ENCODE results near the gene SESN1. TPM values are rescaled to one million over a fixed set of nuclear protein-coding genes. Genes with fewer than 3 reads are reported as not detected.

Gene SESN1
- total RNA-seq, 2 experiments from 2014 or later = 22.1 to 23.3 TPM

- Mint-ChIP-seq H3K27ac (no peak overlapping the region), H3K27me3 (no peaks in the 10 kb centered on the region), H3K9me3 (no peaks in the 10 kb centered on the region), H3K4me1 (ENCODE audit: low read depth) (no peaks in the 10 kb centered on the region), H3K4me3 (no peak overlapping the region), H3K36me3 (ENCODE audit: low read depth) (peaks cover 21% of the 10 kb centered on the region)
- TF ChIP-seq CTCF (IDR thresholded peaks at IDR 0.05) = no peak
- ChIA-PET POLR2A (no interaction called here), CTCF (no interaction called here)
- DNase-seq (no peak), ATAC-seq (no peak)
- intact Hi-C loops (cut with micrococcal nuclease) = no loop called here
Measured at GRCh38 chr6:108996208-108996607, 98.4 kb downstream of the SESN1 start.

DNA sequence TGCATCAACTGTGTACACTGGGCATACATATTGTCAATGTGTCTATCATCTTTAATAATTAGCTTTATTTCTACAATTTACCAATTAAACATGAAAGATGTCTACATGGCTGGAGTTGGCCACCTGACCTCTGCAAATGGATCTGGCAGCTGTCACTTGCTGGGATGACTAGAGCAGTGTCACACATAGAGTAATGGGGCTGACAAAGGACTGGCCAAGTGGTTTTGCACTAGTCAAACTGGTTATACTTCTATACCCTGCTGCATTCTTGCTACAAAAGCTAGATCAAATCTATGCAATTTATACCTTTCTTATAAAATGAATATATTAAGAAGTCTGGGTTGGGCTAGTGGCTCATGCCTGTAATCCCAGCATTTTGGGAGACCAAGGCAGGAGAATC, 99.3 kb downstream of the SESN1 start:
- Mint-ChIP-seq H3K4me1 (ENCODE audit: low read depth) (no peaks in the 10 kb centered on the region), H3K4me3 (no peak overlapping the region), H3K27ac (no peak overlapping the region), H3K36me3 (ENCODE audit: low read depth) (peaks cover 27% of the 10 kb centered on the region), H3K9me3 (no peaks in the 10 kb centered on the region), H3K27me3 (no peaks in the 10 kb centered on the region)
- no peak for TF ChIP-seq CTCF (IDR thresholded peaks at IDR 0.05)
- CTCF ChIA-PET = interaction anchor here (1.3 kb wide), 1 partner anchor 15 kb away, joined by 3 read pairs; no protein-coding TSS in a partner anchor
- intact Hi-C loops (cut with micrococcal nuclease) = no loop called here
- ATAC-seq (no peak), DNase-seq (no peak)
- POLR2A ChIA-PET = interaction anchor here (1.1 kb wide), 1 partner anchor 13 kb away, joined by 3 read pairs; no protein-coding TSS in a partner anchor

DNA sequence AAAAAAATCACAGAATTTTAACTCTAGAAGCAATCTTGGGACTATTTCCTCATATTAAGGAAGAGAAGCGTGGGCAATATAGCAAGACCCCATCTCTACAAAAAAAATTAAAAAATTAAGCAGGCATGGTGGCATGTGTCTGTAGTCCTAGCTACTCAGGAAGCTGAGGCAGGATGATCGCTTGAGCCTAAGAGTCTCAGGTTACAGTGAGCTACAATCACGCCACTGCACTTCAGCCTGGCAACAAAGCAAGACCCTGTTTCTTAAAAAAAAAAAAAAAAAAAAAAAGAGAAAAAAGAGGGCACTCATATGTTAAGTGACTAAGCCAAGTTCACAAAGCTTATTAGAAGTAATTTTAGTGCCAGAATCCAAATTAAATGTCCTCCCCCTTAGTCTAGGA, 100.8 kb downstream of the SESN1 start:
- H3K27me3 Mint-ChIP-seq = no peaks in the 10 kb centered on the region
- no peak overlapping the region for H3K27ac Mint-ChIP-seq
- intact Hi-C loops (cut with micrococcal nuclease) = no loop called here
- H3K36me3 Mint-ChIP-seq (ENCODE audit: low read depth) = peaks cover 27% of the 10 kb centered on the region
- DNase-seq = no peak
- H3K9me3 Mint-ChIP-seq = no peaks in the 10 kb centered on the region
- H3K4me1 Mint-ChIP-seq (ENCODE audit: low read depth) = no peaks in the 10 kb centered on the region
- ChIA-PET CTCF (no interaction called here), POLR2A (no interaction called here)
- ATAC-seq = no peak
- H3K4me3 Mint-ChIP-seq = no peak overlapping the region
- no peak for TF ChIP-seq CTCF (IDR thresholded peaks at IDR 0.05)

DNA sequence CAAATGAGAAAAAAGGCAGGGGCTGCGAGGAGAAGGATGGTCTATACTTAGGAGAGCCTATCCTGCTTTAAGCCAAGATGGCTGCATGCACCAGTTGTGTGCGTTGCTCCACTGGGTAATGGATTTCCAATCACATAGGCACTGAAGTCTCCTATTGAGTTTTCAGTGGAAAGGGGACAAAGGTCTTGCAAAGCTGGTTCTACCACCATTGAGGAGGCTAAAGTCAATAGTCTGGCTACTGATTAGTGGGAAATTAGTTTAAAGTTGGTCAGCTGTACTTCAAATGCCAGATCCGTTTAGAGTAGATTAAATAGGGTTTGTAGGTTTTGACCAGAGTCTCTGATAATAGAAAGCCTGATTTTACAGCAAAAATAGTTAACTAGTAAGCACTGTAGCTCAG, 104.9 kb downstream of the SESN1 start:
- intact Hi-C loops (cut with micrococcal nuclease) = no loop called here
- TF ChIP-seq CTCF (IDR thresholded peaks at IDR 0.05) = no peak
- H3K4me1 Mint-ChIP-seq (ENCODE audit: low read depth) = no peaks in the 10 kb centered on the region
- DNase-seq (no peak), ATAC-seq (no peak)
- POLR2A ChIA-PET = no interaction called here
- no peaks in the 10 kb centered on the region for H3K9me3 Mint-ChIP-seq
- CTCF ChIA-PET = no interaction called here
- H3K27me3 Mint-ChIP-seq = no peaks in the 10 kb centered on the region
- H3K27ac Mint-ChIP-seq = no peak overlapping the region
- no peak overlapping the region for H3K4me3 Mint-ChIP-seq
- H3K36me3 Mint-ChIP-seq (ENCODE audit: low read depth) = peaks cover 31% of the 10 kb centered on the region

GRCh38 chr6:108988765-108989164, 105.9 kb downstream of the SESN1 start:
- no peak for TF ChIP-seq CTCF (IDR thresholded peaks at IDR 0.05)
- POLR2A ChIA-PET = interaction anchor here (0.6 kb wide), 1 partner anchor 19 kb away, joined by 7 read pairs; no protein-coding TSS in a partner anchor
- CTCF ChIA-PET = interaction anchor here (1.0 kb wide), 1 partner anchor 447 kb away, joined by 3 read pairs; no protein-coding TSS in a partner anchor
- no peak for ATAC-seq
- DNase-seq = no peak
- Mint-ChIP-seq H3K36me3 (ENCODE audit: low read depth) (peaks cover 32% of the 10 kb centered on the region), H3K4me1 (ENCODE audit: low read depth) (no peaks in the 10 kb centered on the region), H3K4me3 (no peak overlapping the region), H3K9me3 (no peaks in the 10 kb centered on the region), H3K27me3 (no peaks in the 10 kb centered on the region), H3K27ac (no peak overlapping the region)
- intact Hi-C loops (cut with micrococcal nuclease) = no loop called here
